T-cell (primary cell): Measurements from ENCODE around the gene WIPF3. TPM values are rescaled to one million over a fixed set of nuclear protein-coding genes. Genes with fewer than 3 reads are reported as not detected.

Experiments
- ATAC-seq, 4 experiments: fragments of 200-7000 bp in 3 of 4; fragments of 150-1000 bp in 1 of 4; cut with Tn5 transposase; replicated peaks in 1 of 4; 1 replicate in 3 of 4; 2 replicates in 1 of 4; pipeline ENCODE4 v1.10.0; 2021; ENCODE audit warnings: moderate library complexity in 3 of 4, mild to moderate bottlenecking in 2 of 4, moderate number of reproducible peaks in 1 of 4
- CTCF ChIA-PET, 2 donors: fragments of 300-600 bp; sonication (Branson Sonifier 250); formaldehyde crosslinking; loops; one replicate each; lab custom pipeline; 2022; ENCODE audit warnings: antibody characterized with exemption in 2 of 2; lab: Charles Lee
- POLR2A ChIA-PET, 2 donors: fragments of 300-600 bp; sonication (Branson Sonifier 250); formaldehyde crosslinking; loops; one replicate each; lab custom pipeline; 2022; ENCODE audit warnings: antibody characterized with exemption in 2 of 2; lab: Charles Lee
- DNase-seq, 35 experiments: peaks; one replicate each; pipeline versions ENCODE4 v3.0.0 to v3.0.0-alpha.2; 2013 to 2023
- H3K27ac ChIP-seq: one replicate; pipeline ENCODE4 v1.5.1; 2013; ENCODE audit warnings: low read length
- H3K27me3 ChIP-seq, 2 experiments: replicated peaks in 1 of 2; 1 replicate in 1 of 2; 2 replicates in 1 of 2; pipeline versions ENCODE4 v1.6.1 to v1.7.0; 2013; ENCODE audit warnings: low read length in 1 of 2, mixed read lengths in 1 of 2; ENCODE audit not compliant: control insufficient read depth in 2 of 2, insufficient read depth in 2 of 2; ENCODE audit errors: extremely low read depth in 1 of 2
- H3K36me3 ChIP-seq, 2 donors: 1 replicate in 1 of 2; 2 replicates in 1 of 2; pipeline versions ENCODE4 v1.6.1 to v1.7.0; 2013; ENCODE audit warnings: low read length in 1 of 2; ENCODE audit not compliant: control insufficient read depth in 2 of 2, insufficient read depth in 1 of 2; ENCODE audit errors: extremely low read depth in 1 of 2
- H3K4me1 ChIP-seq, 2 experiments: 1 replicate in 1 of 2; 2 replicates in 1 of 2; pipeline versions ENCODE4 v1.6.1 to v1.7.0; 2013; ENCODE audit warnings: low read length in 2 of 2, mixed read lengths in 1 of 2; ENCODE audit not compliant: insufficient read depth in 2 of 2, control insufficient read depth in 1 of 2; ENCODE audit errors: extremely low read depth in 1 of 2
- H3K4me3 ChIP-seq, 2 donors: 1 replicate in 1 of 2; 2 replicates in 1 of 2; pipeline versions ENCODE4 v1.5.1 to v1.7.0; 2013; ENCODE audit warnings: mild to moderate bottlenecking in 2 of 2, low read length in 1 of 2, moderate library complexity in 1 of 2; ENCODE audit not compliant: control insufficient read depth in 1 of 2; ENCODE audit errors: extremely low read depth in 1 of 2
- H3K9me3 ChIP-seq: 2 replicates; pipeline ENCODE4 v1.7.0; 2013
- H3K27ac Mint-ChIP-seq, 2 donors: one replicate each; pipeline ENCODE4 v1.8.0; 2020 to 2021; ENCODE audit warnings: mild to moderate bottlenecking in 2 of 2, mixed read lengths in 2 of 2
- H3K27me3 Mint-ChIP-seq, 2 donors: one replicate each; pipeline ENCODE4 v1.8.0; 2021 to 2022; ENCODE audit warnings: mixed read lengths in 2 of 2
- H3K36me3 Mint-ChIP-seq: one replicate; pipeline ENCODE4 v1.8.0; 2021; ENCODE audit warnings: mixed read lengths
- H3K4me1 Mint-ChIP-seq, 3 donors: one replicate each; pipeline ENCODE4 v1.8.0; 2020 to 2022; ENCODE audit warnings: mixed read lengths in 3 of 3, mild to moderate bottlenecking in 1 of 3
- H3K4me3 Mint-ChIP-seq, 3 donors: one replicate each; pipeline ENCODE4 v1.8.0; 2020 to 2022; ENCODE audit warnings: mild to moderate bottlenecking in 3 of 3, mixed read lengths in 3 of 3, moderate library complexity in 3 of 3
- H3K9me3 Mint-ChIP-seq, 3 donors: one replicate each; pipeline ENCODE4 v1.8.0; 2020 to 2022; ENCODE audit warnings: mixed read lengths in 3 of 3
- WGBS: methylation state at CpG from one replicate; pipeline ENCODE4 v1.1.5; 2013; ENCODE audit warnings: missing lambda C conversion rate; ENCODE audit not compliant: insufficient coverage; 5-methylcytosine and 5-hydroxymethylcytosine counted together
- total RNA-seq, 35 experiments: library from RNA in 6 of 35; stranded (reverse) in 6 of 35; fragments of 120-200 nt in 1 of 35; gene quantifications; one replicate each; pipeline versions ENCODE4 v1.2.1 to v1.2.4 and lab custom pipeline; 2013 to 2026

WIPF3 gene
- total RNA-seq, 5 donors from 2014 or later (not counting 1 experiment from before 2014, with no cell fraction given), result 0.06 to 0.16 (median 0.07) TPM; not detected in 2

- no peaks in the 10 kb centered on the region for H3K36me3 ChIP-seq
- H3K9me3 Mint-ChIP-seq, result peaks cover 16 to 32% (median 28%) of the 10 kb centered on the region in 3 donors
- H3K27me3 ChIP-seq, result peaks cover 0 to 9% of the 10 kb centered on the region in 2 experiments
- POLR2A ChIA-PET, result no interaction called here
- no peaks in the 10 kb centered on the region for H3K4me1 ChIP-seq
- no peak overlapping the region for H3K27ac ChIP-seq
- no peak for ATAC-seq
- no peak for DNase-seq
- H3K4me3 ChIP-seq, result no peak overlapping the region
- no peak overlapping the region for H3K27ac Mint-ChIP-seq
- peaks cover 11 to 31% of the 10 kb centered on the region in 2 donors for H3K27me3 Mint-ChIP-seq
- WGBS, result no CpG with 5 or more reads among the region's 3 CpGs
- H3K4me1 Mint-ChIP-seq, result no peaks in the 10 kb centered on the region
- H3K36me3 Mint-ChIP-seq, result peaks cover 14% of the 10 kb centered on the region
- no peak overlapping the region for H3K4me3 Mint-ChIP-seq
- CTCF ChIA-PET, result interaction anchor here in 1 of 2 donors (1.1 kb wide), 1 partner anchor 15 kb away, joined by 5 read pairs; no protein-coding TSS in a partner anchor
- H3K9me3 ChIP-seq, result peaks cover 7% of the 10 kb centered on the region
These were observed 100.1 kb downstream of the WIPF3 start for GRCh38 chr7:29906200-29907022.

- Histone ChIP-seq H3K27ac (no peak overlapping the region), H3K9me3 (no peaks in the 10 kb centered on the region), H3K4me3 (no peak overlapping the region), H3K4me1 (no peaks in the 10 kb centered on the region), H3K27me3 (peaks cover 0 to 5% of the 10 kb centered on the region in 2 experiments), H3K36me3 (no peaks in the 10 kb centered on the region)
- Mint-ChIP-seq H3K4me3 (no peak overlapping the region), H3K27me3 (peaks cover 0 to 11% of the 10 kb centered on the region in 2 donors), H3K4me1 (no peaks in the 10 kb centered on the region), H3K9me3 (no peaks in the 10 kb centered on the region), H3K36me3 (no peaks in the 10 kb centered on the region), H3K27ac (no peak overlapping the region)
- ChIA-PET CTCF (interaction anchor here in 1 of 2 donors (0.6 to 1.0 kb wide), 2 partner anchors 9 to 49 kb away, joined by 3 to 4 read pairs; no protein-coding TSS in a partner anchor), POLR2A (no interaction called here)
- ATAC-seq (no peak), DNase-seq (no peak)
- WGBS, result no CpG with 5 or more reads among the region's 4 CpGs
These were observed 107.9 kb downstream of the WIPF3 start for GRCh38 chr7:29914180-29914579.

- ChIA-PET POLR2A (no interaction called here), CTCF (no interaction called here)
- H3K4me3 ChIP-seq, result no peak overlapping the region
- WGBS, result 38% methylated on average over 3 of the region's 7 CpGs
- H3K9me3 ChIP-seq, result no peaks in the 10 kb centered on the region
- H3K27me3 ChIP-seq, result peaks cover 0 to 8% of the 10 kb centered on the region in 2 experiments
- Mint-ChIP-seq H3K4me3 (no peak overlapping the region), H3K4me1 (no peaks in the 10 kb centered on the region), H3K36me3 (no peaks in the 10 kb centered on the region), H3K27ac (no peak overlapping the region), H3K9me3 (no peaks in the 10 kb centered on the region), H3K27me3 (peaks cover 0 to 7% of the 10 kb centered on the region in 2 donors)
- ATAC-seq (no peak), DNase-seq (no peak)
- no peaks in the 10 kb centered on the region for H3K4me1 ChIP-seq
- no peaks in the 10 kb centered on the region for H3K36me3 ChIP-seq
- no peak overlapping the region for H3K27ac ChIP-seq
These were observed 109.3 kb downstream of the WIPF3 start for GRCh38 chr7:29915481-29916215.

GRCh38 chr7:29917641-29918040, 111.3 kb downstream of the WIPF3 start:
- peaks cover 0 to 7% of the 10 kb centered on the region in 2 donors for H3K27me3 Mint-ChIP-seq
- no peaks in the 10 kb centered on the region for H3K9me3 ChIP-seq
- H3K4me1 ChIP-seq, result no peaks in the 10 kb centered on the region
- no peak overlapping the region for H3K4me3 ChIP-seq
- no peak overlapping the region for H3K27ac Mint-ChIP-seq
- H3K27ac ChIP-seq, result no peak overlapping the region
- WGBS, result 73% methylated on average over 2 of the region's 4 CpGs
- peaks cover 0 to 8% of the 10 kb centered on the region in 2 experiments for H3K27me3 ChIP-seq
- no peak overlapping the region for H3K4me3 Mint-ChIP-seq
- DNase-seq, result no peak
- ChIA-PET CTCF (interaction anchor here in 1 of 2 donors (0.6 kb wide), 1 partner anchor 1920 kb away, joined by 7 read pairs; no protein-coding TSS in a partner anchor), POLR2A (no interaction called here)
- ATAC-seq, result no peak
- no peaks in the 10 kb centered on the region for H3K36me3 ChIP-seq
- H3K4me1 Mint-ChIP-seq, result no peaks in the 10 kb centered on the region
- H3K9me3 Mint-ChIP-seq, result no peaks in the 10 kb centered on the region
- no peaks in the 10 kb centered on the region for H3K36me3 Mint-ChIP-seq

- no peak overlapping the region for H3K4me3 ChIP-seq
- H3K4me1 ChIP-seq, result no peaks in the 10 kb centered on the region
- ChIA-PET POLR2A (no interaction called here), CTCF (no interaction called here)
- no peak overlapping the region for H3K4me3 Mint-ChIP-seq
- H3K4me1 Mint-ChIP-seq, result no peaks in the 10 kb centered on the region
- H3K9me3 Mint-ChIP-seq, result no peaks in the 10 kb centered on the region
- ATAC-seq, result no peak
- no peak for DNase-seq
- peaks cover 0 to 8% of the 10 kb centered on the region in 2 donors for H3K27me3 Mint-ChIP-seq
- H3K27ac Mint-ChIP-seq, result no peak overlapping the region
- H3K36me3 ChIP-seq, result peaks cover 0 to 5% of the 10 kb centered on the region in 2 donors
- H3K27ac ChIP-seq, result no peak overlapping the region
- 90% methylated on average over 3 of the region's 4 CpGs for WGBS
- no peaks in the 10 kb centered on the region for H3K9me3 ChIP-seq
- no peaks in the 10 kb centered on the region for H3K36me3 Mint-ChIP-seq
- peaks cover 0 to 8% of the 10 kb centered on the region in 2 experiments for H3K27me3 ChIP-seq
These were observed 112.5 kb downstream of the WIPF3 start for GRCh38 chr7:29918850-29919249.

GRCh38 chr7:29919790-29920189, 113.5 kb downstream of the WIPF3 start:
- H3K4me1 ChIP-seq, result no peaks in the 10 kb centered on the region
- Mint-ChIP-seq H3K36me3 (no peaks in the 10 kb centered on the region), H3K27me3 (peaks cover 0 to 18% of the 10 kb centered on the region in 2 donors), H3K4me3 (no peak overlapping the region), H3K4me1 (no peaks in the 10 kb centered on the region), H3K9me3 (no peaks in the 10 kb centered on the region), H3K27ac (no peak overlapping the region)
- no peak overlapping the region for H3K27ac ChIP-seq
- H3K9me3 ChIP-seq, result no peaks in the 10 kb centered on the region
- CTCF ChIA-PET, result no interaction called here
- H3K27me3 ChIP-seq, result peaks cover 0 to 8% of the 10 kb centered on the region in 2 experiments
- peaks cover 0 to 5% of the 10 kb centered on the region in 2 donors for H3K36me3 ChIP-seq
- no peak overlapping the region for H3K4me3 ChIP-seq
- DNase-seq (no peak), ATAC-seq (no peak)
- no CpG with 5 or more reads among the region's 5 CpGs for WGBS
- POLR2A ChIA-PET, result no interaction called here
